ENCODE results near the gene ACTRT2.

The ACTRT2 gene

DNA sequence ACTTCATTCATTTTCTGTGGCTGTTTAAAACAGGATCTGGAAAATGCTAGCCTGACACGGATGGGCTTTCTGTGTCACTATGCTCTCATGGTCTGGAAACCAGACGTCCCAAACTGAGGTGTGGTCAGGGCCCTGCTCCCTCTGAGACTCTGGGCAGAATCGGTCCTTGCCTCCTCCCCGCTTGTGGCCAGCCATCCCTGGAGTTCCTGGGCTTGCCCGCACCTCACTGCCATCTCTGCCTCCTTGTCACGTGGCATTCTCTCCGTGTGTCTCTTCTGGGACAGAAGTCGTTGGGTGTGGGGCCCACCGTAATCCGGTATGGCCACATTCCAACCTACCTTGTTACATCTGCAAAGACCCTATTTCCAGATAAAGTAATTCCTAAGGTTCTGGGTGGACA is 10.1 kb upstream of the ACTRT2 start:
- Histone ChIP-seq H3K9ac (ENCODE audit: low read length) (no peak overlapping the region), H3K36me3 (ENCODE audit: low read length) (no peaks in the 10 kb centered on the region), H4K20me1 (ENCODE audit: low read depth, low read length) (no peaks in the 10 kb centered on the region), H2AFZ (ENCODE audit: low read depth, low read length, severe bottlenecking) (no peak overlapping the region), H3K27me3 (ENCODE audit: low read length) (no peaks in the 10 kb centered on the region), H3K9me2 (replicated peaks; ENCODE audit: insufficient read depth, low read length) (no peaks in the 10 kb centered on the region), H3K4me2 (ENCODE audit: low read depth, low read length, poor library complexity, severe bottlenecking) (no peak overlapping the region), H3K27ac (ENCODE audit: low read depth, low read length) (no peak overlapping the region), H3K9me3 (ENCODE audit: insufficient read depth, low read length) (no peaks in the 10 kb centered on the region), H3K79me2 (ENCODE audit: insufficient read depth, low read length) (no peaks in the 10 kb centered on the region), H3F3A (ENCODE audit: insufficient read depth) (no peaks in the 10 kb centered on the region), H3K4me3 (ENCODE audit: insufficient read depth, low read length, poor library complexity, severe bottlenecking) (no peak overlapping the region)
- TF ChIP-seq EZH2phosphoT487 (conservative IDR thresholded peaks at IDR 0.05; ENCODE audit: low read length) (no peak), CTCF (IDR thresholded peaks at IDR 0.05; ENCODE audit: insufficient read depth, low read length, poor library complexity, severe bottlenecking) (no peak)

- no peak overlapping the region for H3K27ac ChIP-seq (ENCODE audit: low read depth, low read length)
- H3K27me3 ChIP-seq (ENCODE audit: low read length): no peaks in the 10 kb centered on the region
- H3K79me2 ChIP-seq (ENCODE audit: insufficient read depth, low read length): no peaks in the 10 kb centered on the region
- H2AFZ ChIP-seq (ENCODE audit: low read depth, low read length, severe bottlenecking): no peak overlapping the region
- no peaks in the 10 kb centered on the region for H3K9me3 ChIP-seq (ENCODE audit: insufficient read depth, low read length)
- no peak overlapping the region for H3K4me3 ChIP-seq (ENCODE audit: insufficient read depth, low read length, poor library complexity, severe bottlenecking)
- no peaks in the 10 kb centered on the region for H4K20me1 ChIP-seq (ENCODE audit: low read depth, low read length)
- no peaks in the 10 kb centered on the region for H3K9me2 ChIP-seq (replicated peaks; ENCODE audit: insufficient read depth, low read length)
- TF ChIP-seq CTCF (IDR thresholded peaks at IDR 0.05; ENCODE audit: insufficient read depth, low read length, poor library complexity, severe bottlenecking) (no peak), EZH2phosphoT487 (conservative IDR thresholded peaks at IDR 0.05; ENCODE audit: low read length) (no peak)
- H3K36me3 ChIP-seq (ENCODE audit: low read length): no peaks in the 10 kb centered on the region
- no peak overlapping the region for H3K9ac ChIP-seq (ENCODE audit: low read length)
- H3F3A ChIP-seq (ENCODE audit: insufficient read depth): no peaks in the 10 kb centered on the region
- H3K4me2 ChIP-seq (ENCODE audit: low read depth, low read length, poor library complexity, severe bottlenecking): no peak overlapping the region
Observed at GRCh38 chr1:3011631-3012455, 9.4 kb upstream of the ACTRT2 start.

- no peaks in the 10 kb centered on the region for H3K79me2 ChIP-seq (ENCODE audit: insufficient read depth, low read length)
- no peak overlapping the region for H2AFZ ChIP-seq (ENCODE audit: low read depth, low read length, severe bottlenecking)
- TF ChIP-seq CTCF (IDR thresholded peaks at IDR 0.05; ENCODE audit: insufficient read depth, low read length, poor library complexity, severe bottlenecking) (no peak), EZH2phosphoT487 (conservative IDR thresholded peaks at IDR 0.05; ENCODE audit: low read length) (no peak)
- no peaks in the 10 kb centered on the region for H3K27me3 ChIP-seq (ENCODE audit: low read length)
- no peaks in the 10 kb centered on the region for H3K9me3 ChIP-seq (ENCODE audit: insufficient read depth, low read length)
- no peaks in the 10 kb centered on the region for H3K9me2 ChIP-seq (replicated peaks; ENCODE audit: insufficient read depth, low read length)
- no peak overlapping the region for H3K4me2 ChIP-seq (ENCODE audit: low read depth, low read length, poor library complexity, severe bottlenecking)
- no peak overlapping the region for H3K4me3 ChIP-seq (ENCODE audit: insufficient read depth, low read length, poor library complexity, severe bottlenecking)
- no peak overlapping the region for H3K27ac ChIP-seq (ENCODE audit: low read depth, low read length)
- no peaks in the 10 kb centered on the region for H4K20me1 ChIP-seq (ENCODE audit: low read depth, low read length)
- H3K36me3 ChIP-seq (ENCODE audit: low read length): no peaks in the 10 kb centered on the region
- H3K9ac ChIP-seq (ENCODE audit: low read length): no peak overlapping the region
- no peaks in the 10 kb centered on the region for H3F3A ChIP-seq (ENCODE audit: insufficient read depth)
Observed at GRCh38 chr1:3012456-3013291, 8.6 kb upstream of the ACTRT2 start.
